NCI-H2081 treated with DMSO at 0.1 percent for 48 hours (cell line): ENCODE results near the gene PRDM1.
A peak's percentile ranks its signal among the peaks of the same experiment; 100 is the strongest.

Experiments used
- DNase-seq: peaks from one replicate; lab custom pipeline; 2025; lab: John Stamatoyannopoulos, UW

Gene PRDM1

DNA sequence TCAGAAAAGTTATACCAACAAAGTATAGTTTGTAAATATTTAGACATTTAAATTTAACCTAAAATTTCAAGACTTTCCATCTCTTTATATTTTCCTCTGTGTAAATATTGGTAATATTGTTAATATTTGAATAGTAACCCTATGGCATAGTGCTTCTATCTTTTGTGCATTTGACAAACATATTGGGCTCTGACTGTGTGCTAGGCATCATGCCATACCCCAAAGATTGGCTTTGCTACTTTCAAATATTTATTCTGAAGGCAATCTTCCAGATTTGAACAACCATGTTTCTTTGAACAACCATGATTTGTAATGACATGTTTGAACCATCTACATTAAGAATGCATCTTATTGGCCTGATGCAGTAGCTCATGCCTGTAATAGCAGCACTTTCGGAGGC, 15.5 kb upstream of the PRDM1 start:
- DNase-seq, result peak; percentile 18

DNA sequence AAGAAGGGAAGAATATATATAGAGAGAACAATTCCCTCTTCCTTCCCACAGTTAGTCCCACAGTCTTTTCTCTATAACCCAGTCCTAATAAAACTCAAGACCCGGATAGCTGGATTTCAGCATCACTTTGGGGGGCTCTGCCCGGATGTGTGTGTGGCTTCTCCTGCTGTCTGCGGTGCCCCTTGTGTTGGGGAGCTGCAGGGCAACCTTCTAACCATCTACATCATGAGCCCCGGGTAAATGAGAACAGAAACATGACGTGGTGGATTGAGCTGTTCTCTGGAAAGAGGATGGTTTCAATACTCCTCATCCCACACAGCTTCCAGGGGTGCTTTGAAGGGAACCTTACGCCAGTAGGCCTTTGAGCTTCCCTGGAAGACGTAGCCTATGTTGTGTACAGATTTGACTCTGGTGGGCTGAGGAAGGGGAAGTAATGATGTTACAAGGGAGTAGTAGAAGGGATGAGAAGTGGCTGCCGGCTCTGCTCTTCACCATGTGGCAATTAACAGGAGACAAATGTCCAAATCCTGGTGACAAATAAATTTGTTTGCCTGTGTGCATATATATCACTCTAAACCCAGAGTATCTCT, 13.5 kb upstream of the PRDM1 start:
- DNase-seq, result no peak

DNA sequence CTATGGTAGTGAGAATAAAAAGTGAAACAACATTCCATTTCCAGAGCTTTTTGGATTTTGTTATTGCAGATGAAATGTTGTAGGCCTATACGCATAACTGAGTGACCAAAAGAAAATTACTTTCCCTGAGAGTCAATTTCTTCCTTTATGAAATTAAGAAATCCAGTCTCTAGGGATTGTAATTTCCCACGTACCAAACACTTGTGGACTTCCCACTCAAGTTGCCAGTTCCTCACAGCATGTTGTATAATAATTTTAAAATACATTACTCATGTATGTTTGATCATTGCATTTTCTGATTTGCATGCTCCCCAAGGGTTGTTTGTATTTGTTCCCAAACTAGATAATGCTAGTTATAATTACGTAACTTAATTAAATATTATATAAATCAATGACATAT, 12.0 kb upstream of the PRDM1 start:
- no peak for DNase-seq

DNA sequence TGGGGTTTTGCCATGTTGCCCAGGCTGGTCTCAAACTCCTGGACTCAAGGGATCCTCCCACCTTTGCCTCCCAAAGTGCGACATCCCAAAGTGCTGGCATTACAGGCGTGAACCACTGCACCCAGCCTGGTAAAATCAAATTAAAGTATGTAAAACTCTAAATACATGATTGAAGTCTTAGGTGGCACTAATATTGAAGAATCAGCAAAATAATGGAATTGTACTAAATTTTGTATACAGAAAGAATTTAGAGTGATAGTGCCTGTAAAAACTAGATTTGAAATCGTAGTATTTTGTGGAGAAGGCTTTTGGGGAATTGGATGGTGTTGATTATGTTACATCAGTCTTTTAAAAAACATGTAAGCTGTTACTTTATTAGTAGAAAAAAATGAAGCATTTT, 10.0 kb upstream of the PRDM1 start:
- no peak for DNase-seq

DNA sequence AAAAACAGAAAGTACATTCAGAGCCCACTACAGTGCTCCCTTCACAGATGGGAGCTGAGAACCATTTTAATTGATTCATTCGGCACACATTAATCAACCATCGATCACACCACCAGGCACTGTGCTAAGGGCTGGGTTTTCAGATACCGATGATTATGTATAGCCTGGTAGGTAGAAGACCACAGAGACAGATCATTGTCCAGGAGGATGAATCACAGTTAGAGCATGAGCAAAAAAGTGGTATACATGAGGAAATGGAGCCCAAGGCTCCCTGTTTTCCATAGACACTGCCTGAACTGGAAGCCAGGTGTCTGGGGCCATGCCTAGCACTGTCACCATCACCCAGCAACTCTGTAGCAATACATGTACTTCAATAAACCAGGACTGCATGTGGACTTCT, 9.0 kb upstream of the PRDM1 start:
- no peak for DNase-seq

DNA sequence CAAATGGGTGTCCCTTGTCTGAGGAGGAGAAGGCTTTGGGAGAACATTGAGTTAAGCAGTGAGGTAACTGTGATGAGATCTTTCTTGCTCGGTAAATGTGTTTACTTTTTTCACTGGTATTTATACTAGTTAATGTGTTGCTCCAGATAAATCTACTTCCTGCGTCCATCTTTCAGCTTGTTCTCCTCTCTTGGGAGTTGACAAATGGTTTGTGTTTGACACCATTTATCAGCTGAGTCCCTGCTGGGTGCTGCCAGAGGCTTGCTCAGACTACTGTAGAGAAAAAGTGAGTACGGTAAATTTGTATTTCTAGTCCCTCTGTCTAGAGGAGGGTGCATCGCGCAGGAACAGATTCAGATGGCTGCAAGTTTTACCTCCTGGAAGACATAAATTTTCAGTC, 8.3 kb upstream of the PRDM1 start:
- DNase-seq, result no peak

DNA sequence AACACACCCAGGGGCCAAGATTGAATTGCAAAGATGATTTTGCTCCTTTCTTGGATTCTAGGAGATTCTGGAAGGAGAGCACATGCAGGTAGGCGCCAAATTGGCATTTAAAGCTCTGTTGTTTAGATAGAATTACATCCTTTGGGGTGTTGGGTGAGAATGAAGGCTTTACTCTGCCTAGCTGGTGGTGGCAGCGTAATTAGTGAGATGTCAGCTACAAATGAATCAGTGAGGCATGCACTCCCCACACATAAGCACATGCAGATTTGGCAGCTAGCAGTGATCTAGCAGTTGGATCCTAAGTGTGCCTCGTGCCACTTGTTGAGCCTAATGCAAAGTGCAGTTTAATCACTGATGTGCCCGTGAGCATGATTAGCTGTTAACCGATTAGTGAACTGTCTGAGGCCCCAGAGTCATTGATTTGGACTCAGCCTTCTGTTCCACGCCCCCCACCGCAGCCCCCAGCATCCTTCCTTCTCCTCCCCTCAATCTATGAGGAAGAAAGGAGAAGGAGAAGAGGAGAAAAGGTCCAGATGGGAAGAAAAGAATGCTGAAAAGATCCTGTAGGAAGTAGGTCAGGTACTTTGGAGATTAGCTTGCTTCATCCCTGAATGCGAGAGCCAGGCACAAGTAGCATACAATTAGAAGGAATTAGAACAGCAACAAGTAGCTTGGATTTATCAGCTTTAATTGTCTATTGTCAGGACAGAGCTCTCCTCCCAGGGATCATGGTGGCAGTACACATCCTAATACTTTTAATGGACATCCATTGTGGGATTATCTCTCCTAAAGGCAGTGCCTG, 6.0 kb upstream of the PRDM1 start:
- DNase-seq, result no peak

DNA sequence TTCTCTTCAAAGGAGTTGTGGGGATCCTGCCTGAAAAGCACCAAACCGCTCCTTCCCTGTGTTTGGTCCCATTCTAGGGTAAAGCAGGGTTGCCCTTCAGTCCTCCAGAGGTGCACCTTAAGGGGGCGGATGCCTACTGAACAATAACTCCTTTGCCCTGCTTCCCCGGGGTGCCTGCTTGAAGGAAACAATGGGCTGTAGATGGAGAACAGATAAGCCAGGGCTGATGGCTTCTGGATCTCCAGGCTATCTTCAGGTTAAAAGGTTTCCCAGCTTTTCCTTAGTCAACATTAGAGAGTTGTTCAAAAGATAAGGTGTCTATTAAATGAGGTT, 5.4 kb upstream of the PRDM1 start:
- DNase-seq, result no peak

DNA sequence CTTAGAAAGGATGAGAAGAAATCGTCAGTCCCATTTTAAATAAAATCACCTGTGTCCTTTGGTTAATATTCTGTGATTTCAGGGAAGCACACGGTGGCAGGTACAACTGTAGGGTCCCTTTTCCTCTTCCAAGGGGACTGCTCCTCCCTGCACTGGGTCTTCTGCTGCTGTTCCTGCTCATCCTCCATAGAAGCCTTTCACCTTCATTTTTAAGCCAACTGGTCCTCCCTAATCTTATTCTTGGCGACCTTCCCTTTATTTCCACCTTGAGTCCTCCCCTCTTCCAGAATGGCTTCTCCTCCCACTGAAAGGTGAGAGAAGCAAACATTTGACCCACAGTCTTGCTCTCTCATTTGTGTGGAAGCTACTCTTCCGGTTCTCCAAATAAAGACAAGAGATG, 4.4 kb upstream of the PRDM1 start:
- no peak for DNase-seq

DNA sequence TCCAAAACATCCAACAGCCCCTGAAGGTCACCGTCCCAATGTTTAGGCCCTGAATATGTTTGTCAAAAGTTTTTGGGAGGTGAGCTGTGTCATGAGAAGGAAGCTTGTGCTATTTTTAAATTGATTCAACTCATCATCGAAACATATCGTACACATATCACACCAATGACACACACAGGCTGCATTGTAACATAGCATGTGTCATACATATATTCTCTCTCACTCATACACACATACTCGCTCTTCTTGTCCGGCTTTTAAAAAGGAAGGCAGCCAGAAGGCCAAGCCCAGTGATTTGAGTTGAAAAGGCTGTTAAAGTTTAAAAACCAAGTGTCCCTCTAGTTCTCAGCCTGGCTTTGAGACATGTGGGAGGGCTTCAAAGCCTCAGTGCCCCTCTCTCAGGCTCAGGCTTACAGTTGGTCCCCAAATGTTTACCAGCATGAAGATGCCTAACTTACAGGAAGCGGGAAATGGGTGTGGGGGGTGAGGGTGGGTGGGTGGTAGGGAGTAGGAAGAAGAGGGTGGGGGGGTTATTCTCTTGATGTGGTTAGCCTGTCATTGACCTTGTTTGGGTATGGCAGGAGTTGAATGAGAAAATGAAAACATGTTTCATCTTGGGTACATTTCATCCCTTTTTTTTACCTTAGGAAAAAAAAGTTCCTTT, 3.3 kb upstream of the PRDM1 start:
- DNase-seq, result no peak

DNA sequence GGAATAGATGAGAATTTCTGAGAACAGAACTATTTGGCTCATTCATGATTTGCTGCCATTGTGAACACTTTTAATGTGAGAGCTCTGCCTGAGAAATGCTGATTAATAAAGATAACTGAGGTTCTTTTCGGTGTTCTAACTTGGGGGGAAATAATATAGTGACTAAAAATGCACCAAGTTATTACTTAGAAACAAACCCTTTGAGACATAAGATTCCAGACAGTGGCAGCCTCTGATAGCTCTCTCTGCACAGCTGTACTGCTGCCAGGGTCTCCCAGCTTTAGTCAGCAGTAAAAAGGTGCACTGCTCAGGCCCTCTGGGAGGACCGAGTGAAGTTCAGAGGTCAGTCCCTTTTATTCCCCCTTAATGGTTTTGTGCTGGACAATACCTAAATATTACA, 2.5 kb upstream of the PRDM1 start:
- DNase-seq, result no peak

DNA sequence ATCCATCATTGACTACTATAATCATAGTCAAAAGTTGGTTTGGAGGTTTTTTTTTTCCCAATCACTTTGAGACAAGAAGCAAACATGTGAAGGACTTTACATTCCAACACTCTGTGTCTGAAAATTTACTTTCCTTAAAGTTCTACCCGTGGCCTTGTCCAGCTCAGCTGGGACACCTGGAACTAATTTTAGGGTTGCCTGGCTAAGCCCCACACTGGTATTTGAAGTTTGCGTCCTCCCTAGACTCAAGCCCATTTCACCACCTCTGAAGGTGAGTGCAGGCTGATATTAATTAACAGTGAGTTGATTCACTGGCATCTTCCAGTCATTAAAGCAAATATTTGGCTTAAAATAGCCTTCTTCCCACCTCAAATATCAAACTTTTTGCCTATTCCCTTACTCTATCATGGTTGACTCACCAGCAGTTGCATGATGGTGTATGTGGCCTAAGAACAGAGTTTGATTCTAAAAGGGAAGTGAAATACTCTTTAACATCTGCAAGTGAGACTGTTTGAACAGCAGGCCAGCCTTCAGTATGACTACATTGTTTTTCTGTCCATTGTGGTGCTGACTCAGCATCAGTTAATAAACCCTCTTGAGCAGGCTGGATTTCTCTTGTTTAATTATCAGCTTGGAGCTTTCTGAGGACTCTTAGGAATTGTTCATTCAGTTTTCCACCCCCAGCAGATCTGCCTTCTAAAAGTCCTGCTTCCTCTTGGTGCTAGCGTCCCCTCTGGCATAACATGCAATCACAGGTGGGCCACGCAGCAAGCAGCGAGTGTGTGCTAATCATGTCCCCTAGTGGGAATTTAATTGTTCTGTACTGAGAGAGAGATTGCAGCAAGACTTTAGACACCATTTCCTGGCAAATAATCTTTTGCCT, 1.8 kb upstream of the PRDM1 start:
- DNase-seq, result no peak

DNA sequence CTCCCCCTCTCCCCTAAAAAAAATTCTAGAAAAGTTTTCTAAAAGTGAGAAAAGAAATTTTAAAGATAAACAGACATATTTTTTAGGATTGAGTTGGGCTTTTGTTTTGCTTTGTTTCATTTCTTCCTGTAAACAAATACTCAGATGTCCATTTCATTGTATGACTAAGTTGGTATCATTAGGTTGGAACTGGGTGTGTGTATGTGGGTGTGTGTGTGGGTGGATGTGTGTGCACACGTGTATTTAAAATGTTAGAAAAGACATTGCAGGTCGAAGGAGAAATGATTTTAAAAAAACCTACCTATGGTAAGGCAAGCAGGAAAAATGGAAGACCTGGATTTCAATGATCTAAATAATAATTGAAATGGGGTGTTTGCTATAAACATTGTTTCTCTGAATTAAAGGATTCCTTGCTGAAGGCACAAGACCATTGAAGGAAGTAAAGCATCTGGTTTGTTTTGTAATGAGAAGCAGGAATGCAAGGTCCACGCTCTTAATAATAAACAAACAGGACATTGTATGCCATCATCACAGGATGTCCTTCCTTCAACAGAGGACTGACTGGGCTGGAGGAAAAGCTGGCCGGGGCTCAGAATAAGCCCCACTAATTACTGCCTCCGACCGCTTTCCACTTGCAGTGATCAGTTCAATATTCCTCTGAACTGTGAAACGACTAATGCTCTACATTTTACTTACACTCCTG, 996 bp upstream of the PRDM1 start:
- DNase-seq, result no peak

DNA sequence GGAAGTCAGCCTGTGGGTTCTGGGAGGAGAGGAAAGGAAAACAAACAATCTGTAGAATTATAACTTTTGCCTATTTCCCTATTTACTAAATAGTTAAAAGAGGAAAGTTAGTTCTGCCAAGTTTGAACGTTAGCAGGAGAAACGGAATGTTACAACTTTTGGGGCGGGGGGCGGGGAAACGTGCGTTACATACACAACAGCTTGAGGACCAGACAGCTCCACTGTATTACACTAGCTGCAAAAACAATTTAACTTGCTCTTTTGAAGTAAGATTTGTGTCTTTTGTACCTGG, 498 bp upstream of the PRDM1 start:
- no peak for DNase-seq

DNA sequence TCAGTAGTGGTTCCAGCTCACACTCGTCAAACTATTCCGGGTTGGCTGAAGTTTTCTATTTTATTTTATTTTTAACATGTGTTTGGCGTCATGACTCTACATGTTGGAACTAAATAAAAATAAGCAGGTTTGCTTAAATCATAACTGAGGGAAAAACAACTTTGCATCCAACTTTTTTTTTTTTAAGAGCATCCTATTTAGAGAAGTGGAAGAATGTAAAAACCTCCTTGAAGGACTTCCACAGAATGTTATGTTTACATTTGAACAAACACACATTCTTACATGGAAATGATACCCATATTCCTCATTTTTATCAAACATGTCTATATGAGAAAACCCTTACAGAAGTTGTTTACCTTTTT, 659 bp downstream of the PRDM1 start:
- DNase-seq, result no peak

DNA sequence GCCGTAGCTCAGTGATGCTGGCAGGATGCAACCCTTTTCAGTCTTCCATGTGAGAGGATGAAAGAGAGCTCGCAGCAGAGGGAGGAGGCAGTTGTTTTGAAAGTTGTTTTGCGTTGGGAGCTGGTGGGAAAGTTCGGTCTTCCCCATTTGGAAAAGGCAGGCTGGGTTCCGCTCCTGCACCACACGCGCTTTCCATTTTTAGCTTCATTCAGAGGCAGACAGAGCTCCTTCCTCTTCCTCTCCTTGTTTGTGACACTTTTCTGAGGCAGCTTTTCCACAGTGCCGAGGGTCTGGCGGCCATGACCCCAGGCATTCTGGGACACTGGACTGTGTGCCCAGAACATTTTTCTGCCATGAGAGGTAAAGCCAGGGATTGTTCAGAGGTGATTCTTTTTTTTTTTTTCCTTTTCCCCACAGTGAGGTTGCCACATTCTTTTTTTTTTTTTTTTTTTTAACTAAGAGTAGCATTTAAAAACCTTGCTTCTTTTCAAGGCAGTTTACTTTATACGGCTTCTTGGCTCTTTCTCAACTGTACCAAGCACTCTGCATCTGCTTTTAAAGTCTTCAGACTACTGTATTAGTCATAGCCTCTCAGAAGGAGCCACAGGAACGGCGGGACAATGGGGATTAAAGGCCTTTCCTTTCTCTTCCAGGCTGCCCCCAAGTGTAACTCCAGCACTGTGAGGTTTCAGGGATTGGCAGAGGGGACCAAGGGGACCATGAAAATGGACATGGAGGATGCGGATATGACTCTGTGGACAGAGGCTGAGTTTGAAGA, 1.6 kb downstream of the PRDM1 start:
- no peak for DNase-seq

DNA sequence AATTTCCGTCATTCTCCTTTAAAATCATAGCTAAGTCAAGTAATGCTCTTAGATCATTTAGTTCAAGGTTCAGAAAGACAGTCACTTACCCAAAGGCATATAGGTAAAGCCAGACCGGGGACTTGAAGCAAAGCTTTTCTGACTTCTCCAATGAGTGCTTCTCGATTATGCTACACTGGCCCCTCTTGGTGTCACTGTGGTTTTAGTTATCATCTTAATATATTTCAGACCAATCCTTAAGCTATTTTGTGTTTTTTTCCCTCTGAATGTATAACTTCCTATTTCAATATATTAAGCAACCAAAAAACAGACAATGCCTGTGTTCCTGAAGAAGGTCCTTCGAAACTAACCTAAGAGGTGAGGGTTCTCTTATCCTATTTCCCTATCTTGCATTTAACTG, 3.9 kb downstream of the PRDM1 start:
- DNase-seq, result no peak

DNA sequence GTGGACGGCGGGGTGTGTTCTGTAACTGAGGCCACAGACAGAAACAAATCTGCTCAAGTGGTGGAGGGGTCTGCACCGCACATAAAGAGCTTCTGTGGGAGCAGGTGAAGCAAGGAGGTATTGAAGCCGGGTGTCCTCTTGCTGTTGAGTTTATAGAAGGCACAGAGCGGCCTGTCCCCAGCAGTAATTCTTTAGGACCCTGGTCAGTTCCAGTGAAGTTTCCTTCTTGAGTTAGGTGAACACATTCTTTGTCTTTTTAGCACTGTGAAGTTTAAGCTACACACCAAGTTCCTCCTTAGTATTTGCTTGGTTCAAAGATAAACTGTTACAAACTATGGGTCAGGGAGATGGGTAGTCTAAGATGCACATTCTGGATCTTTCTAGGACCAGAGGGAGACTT, 6.1 kb downstream of the PRDM1 start:
- no peak for DNase-seq

DNA sequence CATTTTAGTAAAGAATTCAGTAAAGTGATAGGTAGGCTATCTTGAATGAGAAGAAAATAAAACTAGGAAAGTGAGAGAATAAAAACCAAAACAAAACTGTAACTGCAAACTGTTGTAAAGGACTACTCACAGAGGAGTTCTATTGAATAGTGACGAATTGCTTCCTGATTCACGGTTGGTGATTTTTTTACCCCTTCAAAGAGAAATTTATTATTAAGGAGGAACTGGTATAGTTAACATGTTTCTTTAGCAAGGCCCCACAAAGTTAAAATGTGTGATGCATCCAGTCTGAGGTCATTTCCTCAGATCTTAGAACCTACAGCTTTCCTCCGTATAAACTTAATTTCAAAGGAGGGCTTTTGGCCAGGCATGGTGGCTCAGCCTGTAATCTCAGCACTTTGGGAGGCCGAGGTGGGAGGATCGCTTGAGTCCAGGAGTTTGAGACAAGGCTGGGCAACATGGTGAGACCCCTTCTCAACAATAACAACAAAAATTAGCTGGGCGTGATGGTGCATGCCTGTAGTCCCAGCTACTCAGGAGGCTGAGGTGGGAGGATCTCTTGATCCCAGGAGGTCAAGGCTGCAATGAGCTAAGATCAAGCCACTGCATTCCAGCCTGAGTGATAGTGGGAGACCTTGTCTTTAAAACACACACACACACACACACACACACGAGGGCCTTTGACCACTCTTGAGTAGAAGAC, 8.3 kb downstream of the PRDM1 start:
- no peak for DNase-seq

DNA sequence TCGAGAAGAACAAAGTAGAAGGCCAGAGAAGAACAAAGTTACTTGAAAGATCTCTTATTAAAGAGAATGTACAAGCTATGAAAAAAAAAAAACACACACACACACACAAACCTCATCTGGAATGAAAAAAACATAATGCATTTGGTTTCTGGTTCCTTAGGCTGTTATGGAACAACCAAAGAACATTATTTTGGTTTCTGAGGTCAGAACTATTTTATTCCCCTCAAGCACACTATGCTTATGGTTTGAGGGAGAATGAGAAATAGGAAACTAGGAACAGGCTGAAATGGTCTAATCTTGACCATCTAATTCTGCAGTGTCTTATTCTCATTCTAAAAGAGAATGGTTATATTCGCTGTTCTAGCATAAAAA, 8.8 kb downstream of the PRDM1 start:
- no peak for DNase-seq
